NB4 (cell line): ENCODE results near the gene GTPBP3.

Source experiments
- DNase-seq: peaks from one replicate; pipeline ENCODE4 v3.0.0; 2010; ENCODE audit warnings: low read depth
- H3K4me3 ChIP-seq: one replicate; pipeline ENCODE4 v1.5.1; 2011; ENCODE audit warnings: mild to moderate bottlenecking, low read depth, low read length, moderate library complexity
- MYC ChIP-seq: IDR thresholded peaks from 2 replicates; pipeline ENCODE4 v1.6.1; 2011; ENCODE audit warnings: low read depth, low read length
- POLR2A ChIP-seq: IDR thresholded peaks from 2 replicates; pipeline ENCODE4 v1.6.1; 2011; ENCODE audit warnings: mild to moderate bottlenecking; ENCODE audit not compliant: insufficient read length; ENCODE audit errors: extremely low read depth
- TF ChIP-seq, protein P1 (sequence below): IDR thresholded peaks from one replicate; pipeline ENCODE4 v1.5.1; 2012; ENCODE audit warnings: low read depth, low read length
- TF ChIP-seq, protein P2 (sequence below): IDR thresholded peaks from 2 replicates; pipeline ENCODE4 v1.6.1; 2011; ENCODE audit warnings: low read depth, low read length

GTPBP3 gene

DNA sequence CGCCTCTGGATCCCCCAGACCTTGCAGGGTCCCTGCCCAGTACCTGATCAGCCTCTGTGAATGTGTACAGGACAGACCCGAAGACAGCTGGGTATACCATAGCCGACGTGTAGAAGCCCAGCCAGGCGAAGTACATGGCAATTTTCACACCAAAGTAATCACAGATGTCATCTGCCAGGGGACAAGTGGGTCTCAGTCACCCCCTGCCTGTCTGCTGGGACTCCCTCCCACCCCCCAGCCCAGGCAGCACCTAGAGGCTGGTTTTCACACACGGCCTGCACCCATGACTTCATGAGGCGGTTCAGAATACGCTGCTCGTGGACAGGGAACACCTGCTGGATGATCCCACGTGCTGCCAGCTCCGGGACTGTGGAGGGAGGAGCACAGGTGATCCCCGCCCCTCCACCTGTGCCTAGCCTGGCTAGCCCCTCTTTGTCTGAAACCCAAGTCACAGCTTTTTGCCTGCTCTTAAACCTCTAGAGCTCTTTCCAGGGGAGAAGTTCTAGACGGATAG lies 6.3 kb upstream of the GTPBP3 start:
- no peak for DNase-seq

DNA sequence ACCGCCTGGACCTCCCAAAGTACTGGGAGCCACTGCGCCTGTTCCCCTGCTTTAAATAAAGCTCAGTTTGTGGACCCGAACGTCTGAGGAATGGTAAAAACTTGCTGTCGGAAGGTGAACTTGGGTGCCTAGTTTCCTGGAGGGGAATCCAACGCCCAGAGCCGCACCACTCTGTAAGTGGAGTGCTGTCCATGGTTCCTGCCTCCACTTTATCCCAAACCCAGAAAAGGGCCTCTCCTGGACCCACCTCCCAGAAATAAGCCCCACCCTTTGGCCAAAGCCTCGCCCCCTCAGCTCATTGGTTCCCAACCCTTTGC lies 5.0 kb upstream of the GTPBP3 start:
- TF ChIP-seq MYC, result no peak
- TF ChIP-seq POLR2A, result no peak
- TF ChIP-seq, protein P1, sequence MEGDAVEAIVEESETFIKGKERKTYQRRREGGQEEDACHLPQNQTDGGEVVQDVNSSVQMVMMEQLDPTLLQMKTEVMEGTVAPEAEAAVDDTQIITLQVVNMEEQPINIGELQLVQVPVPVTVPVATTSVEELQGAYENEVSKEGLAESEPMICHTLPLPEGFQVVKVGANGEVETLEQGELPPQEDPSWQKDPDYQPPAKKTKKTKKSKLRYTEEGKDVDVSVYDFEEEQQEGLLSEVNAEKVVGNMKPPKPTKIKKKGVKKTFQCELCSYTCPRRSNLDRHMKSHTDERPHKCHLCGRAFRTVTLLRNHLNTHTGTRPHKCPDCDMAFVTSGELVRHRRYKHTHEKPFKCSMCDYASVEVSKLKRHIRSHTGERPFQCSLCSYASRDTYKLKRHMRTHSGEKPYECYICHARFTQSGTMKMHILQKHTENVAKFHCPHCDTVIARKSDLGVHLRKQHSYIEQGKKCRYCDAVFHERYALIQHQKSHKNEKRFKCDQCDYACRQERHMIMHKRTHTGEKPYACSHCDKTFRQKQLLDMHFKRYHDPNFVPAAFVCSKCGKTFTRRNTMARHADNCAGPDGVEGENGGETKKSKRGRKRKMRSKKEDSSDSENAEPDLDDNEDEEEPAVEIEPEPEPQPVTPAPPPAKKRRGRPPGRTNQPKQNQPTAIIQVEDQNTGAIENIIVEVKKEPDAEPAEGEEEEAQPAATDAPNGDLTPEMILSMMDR, result no peak
- TF ChIP-seq, protein P2, sequence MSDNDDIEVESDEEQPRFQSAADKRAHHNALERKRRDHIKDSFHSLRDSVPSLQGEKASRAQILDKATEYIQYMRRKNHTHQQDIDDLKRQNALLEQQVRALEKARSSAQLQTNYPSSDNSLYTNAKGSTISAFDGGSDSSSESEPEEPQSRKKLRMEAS, result no peak
- H3K4me3 ChIP-seq, result no peak overlapping the region
- no peak for DNase-seq

More for the DNA sequence above, 6.3 kb upstream of the GTPBP3 start:
- H3K4me3 ChIP-seq, result no peak overlapping the region
- TF ChIP-seq, protein P2, result no peak
- TF ChIP-seq MYC (no peak), POLR2A (no peak)
- TF ChIP-seq, protein P1, result no peak

DNA sequence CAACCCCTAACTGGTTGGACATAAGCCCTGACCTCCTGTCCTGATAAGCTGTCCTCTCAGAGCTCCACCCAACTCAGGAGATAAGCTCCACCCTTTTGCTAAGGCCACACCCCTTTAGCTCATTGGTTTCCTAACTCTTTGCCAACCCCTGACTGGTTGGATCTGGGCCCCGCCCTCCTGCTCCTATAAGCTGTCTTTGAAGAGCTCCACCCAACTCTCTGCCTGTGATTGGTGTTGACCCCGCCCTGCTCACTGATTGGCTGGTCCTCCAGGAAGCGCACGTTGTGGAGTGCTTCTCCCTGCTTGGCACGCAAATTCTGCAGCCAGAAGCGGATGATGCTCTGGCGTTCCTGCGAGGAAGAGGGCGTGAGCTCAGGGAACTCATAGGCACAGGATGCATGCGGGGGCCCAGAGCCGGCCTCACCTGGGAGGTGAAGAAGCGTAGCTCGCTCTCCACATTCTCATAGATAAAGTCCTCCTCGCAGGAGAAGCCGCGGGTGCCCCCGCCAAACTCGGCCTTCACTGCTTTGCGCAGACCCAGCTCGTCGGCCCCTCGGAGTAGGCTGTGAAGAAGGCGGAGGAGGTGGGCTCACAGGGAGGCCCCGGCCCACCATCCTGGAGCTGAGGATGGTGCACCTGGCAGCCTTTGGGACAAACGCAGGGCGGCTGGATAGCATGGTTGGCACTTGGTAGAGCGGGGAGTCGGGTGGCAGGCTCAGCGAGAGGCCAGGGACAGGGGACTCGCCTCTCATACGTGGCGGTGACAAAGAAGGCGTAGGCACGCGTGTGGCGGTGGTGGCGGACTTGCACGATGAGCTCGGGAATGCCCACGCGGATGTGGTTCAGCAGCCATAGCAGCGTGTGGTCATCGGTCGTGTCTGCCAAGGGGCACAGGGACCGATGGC lies 4.4 kb upstream of the GTPBP3 start:
- no peak overlapping the region for H3K4me3 ChIP-seq
- peak; percentile 74 for DNase-seq
- TF ChIP-seq, protein P1, result no peak
- TF ChIP-seq MYC (no peak), POLR2A (no peak)
- TF ChIP-seq, protein P2, result no peak

DNA sequence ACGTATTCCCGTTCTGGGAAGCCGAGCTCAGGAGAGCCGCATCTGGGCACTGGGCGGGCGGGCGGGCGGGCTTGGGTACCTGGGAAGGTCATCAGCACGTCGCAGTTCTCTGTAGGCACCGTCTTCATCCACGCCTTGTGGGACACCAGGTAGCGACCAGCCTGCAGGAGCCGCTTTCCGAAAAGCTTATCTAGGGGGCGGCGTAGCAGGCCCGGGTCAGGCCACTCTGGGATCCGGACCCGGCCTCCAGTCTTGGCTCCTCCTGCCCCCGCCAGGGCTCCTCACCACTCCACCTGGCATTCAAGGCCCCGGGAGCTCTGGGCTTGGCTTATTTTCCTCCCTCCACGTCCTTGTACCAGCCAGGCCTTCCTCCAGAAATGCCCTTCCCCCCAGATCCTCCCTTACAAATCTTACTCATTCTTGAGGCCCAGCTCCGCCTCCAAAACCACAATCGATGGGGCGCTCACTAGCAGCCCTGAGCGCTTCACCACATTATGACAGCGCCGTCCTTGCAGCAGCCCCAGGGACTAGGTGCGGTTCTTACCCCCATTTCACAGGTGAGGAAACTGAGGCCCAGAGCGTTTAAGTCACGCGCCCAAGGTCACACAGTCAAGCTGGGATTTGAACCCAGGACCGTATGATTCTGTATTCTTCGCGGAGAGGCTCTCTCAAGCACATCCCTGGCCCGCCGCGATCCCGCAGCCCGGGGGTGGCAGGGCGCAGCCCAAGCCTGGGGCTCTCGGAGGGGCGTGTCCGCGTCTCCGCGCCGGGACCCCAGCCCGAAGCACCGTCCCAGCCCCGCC lies 3.5 kb upstream of the GTPBP3 start:
- peak overlapping the region; percentile 23 for H3K4me3 ChIP-seq
- TF ChIP-seq, protein P2, result peak; percentile 40; the same call in 1 of the 2 replicates
- TF ChIP-seq, protein P1, result peak; percentile 12
- TF ChIP-seq POLR2A, result no peak
- TF ChIP-seq MYC, result 0 out of 2 replicates have a peak, but pooled peaks have one; percentile 25
- peak; percentile 94 for DNase-seq

DNA sequence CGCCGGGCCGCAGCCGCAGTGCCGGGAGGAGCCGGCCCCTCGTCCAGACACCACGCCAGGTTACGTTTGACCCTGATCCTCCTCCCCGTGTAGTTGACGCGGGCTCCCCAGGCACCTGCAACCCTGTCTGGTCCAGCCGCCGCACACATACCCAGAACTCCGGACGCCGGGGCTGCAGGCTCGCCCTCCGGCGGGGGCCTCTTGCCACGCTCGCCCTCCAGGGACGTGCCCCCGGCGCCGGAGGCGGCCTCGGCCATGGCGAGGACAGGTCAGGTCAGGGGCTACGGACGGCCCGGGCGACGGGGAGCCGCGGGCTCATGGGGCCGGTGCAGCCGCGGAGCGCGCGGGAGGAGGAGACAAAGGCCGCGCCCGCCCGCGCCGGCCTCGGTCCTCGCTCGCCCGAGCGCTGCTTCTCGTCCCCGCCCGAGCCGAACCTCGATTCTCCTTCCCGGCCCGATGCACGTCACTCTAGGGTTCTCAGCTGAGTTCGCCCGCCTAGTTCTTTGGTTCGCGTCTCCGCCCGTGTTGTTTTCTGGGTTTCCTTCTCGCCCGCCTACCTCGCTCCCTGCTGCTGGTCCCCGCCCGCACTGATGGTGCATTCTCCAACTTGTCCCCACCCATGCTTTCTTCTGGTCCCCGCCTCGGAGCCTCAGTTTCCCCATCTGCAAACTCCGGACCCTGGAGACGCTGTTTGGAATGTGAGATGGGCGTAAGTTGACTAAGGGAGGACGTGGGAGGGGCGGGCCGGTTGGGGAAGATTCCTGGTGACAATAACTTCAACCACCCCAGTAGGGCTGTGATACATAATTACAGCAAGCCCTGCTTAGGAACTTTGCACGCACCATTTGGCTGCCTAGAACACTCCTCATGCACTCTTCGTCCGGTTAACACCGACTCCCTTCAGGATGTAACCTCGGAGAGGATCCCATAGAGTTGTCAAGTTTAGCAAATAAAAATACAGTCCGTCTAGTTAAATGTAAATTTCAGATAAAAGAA lies 2.6 kb upstream of the GTPBP3 start, which contains the start of gene ANO8:
TSS of gene ANO8 (minus strand) at position 442 of the 996 bp plus-strand sequence. CDS start at position 257, 185 bp downstream.
- peak within 1 kb of the TSS; percentile 23 for H3K4me3 ChIP-seq
- peak; percentile 96 for DNase-seq
- TF ChIP-seq, protein P1, result no peak
- TF ChIP-seq MYC, result peak; percentile 24; the same call in 1 of the 2 replicates
